SK-N-MC (cell line): ENCODE results near the gene ITGB5.

ENCODE experiments used
- EZH2 ChIP-seq: fragments of 200-600 bp; sonication (generic); IDR thresholded peaks from one replicate; pipeline ENCODE4 v1.6.1; 2017; ENCODE audit warnings: antibody characterized with exemption
- FOXP2 ChIP-seq: optimal IDR thresholded peaks from 2 replicates; pipeline ENCODE3; 2011; ENCODE audit warnings: mild to moderate bottlenecking, moderate library complexity; ENCODE audit not compliant: insufficient read depth; ENCODE audit errors: extremely low read length, control extremely low read depth
- POLR2AphosphoS5 ChIP-seq: IDR thresholded peaks from 2 replicates; pipeline ENCODE4 v1.6.1; 2012; ENCODE audit warnings: mild to moderate bottlenecking, low read depth, low read length, borderline replicate concordance

GRCh38 chr3:124784686-124785382 lies 102.3 kb downstream of the ITGB5 start:
- no peak for TF ChIP-seq EZH2
- TF ChIP-seq POLR2AphosphoS5: no peak
- TF ChIP-seq FOXP2: no peak
